HCT116 (cell line): ENCODE results near the gene CHCHD5.
"Not testable (repeated sequence)": the region's sequence is repeated elsewhere in the genome, so short reads cannot be mapped to it uniquely, and the experiment has no call there.

ENCODE experiments used
- ATF3 ChIP-seq: IDR thresholded peaks from 2 replicates; pipeline ENCODE4 v1.6.1; 2012
- CTCF ChIP-seq, 3 experiments: fragments of 200-600 bp in 1 of 3; sonication (generic) in 1 of 3; IDR thresholded peaks in 2 of 3; conservative IDR thresholded peaks in 1 of 3; 2 replicates each; pipeline ENCODE4 v1.5.1; 2012 to 2017; ENCODE audit warnings: low read depth in 2 of 3, low read length in 2 of 3, antibody characterized with exemption in 1 of 3, borderline replicate concordance in 1 of 3, control low read depth in 1 of 3, mild to moderate bottlenecking in 1 of 3, mixed read lengths in 1 of 3, mixed run types in 1 of 3, moderate library complexity in 1 of 3; ENCODE audit not compliant: insufficient read depth in 1 of 3
- ELF1 ChIP-seq: IDR thresholded peaks from 2 replicates; pipeline ENCODE4 v1.6.1; 2012; ENCODE audit warnings: low read depth, borderline replicate concordance
- EZH2phosphoT487 ChIP-seq: fragments of 200-600 bp; IDR thresholded peaks from 2 replicates; pipeline ENCODE4 v1.6.1; 2018; ENCODE audit warnings: antibody characterized with exemption, borderline replicate concordance
- POLR2A ChIP-seq: IDR thresholded peaks from 2 replicates; pipeline ENCODE4 v1.7.0; 2011; ENCODE audit warnings: borderline replicate concordance; ENCODE audit not compliant: insufficient read depth, insufficient read length; ENCODE audit errors: extremely low read depth
- POLR2AphosphoS5 ChIP-seq: IDR thresholded peaks from 2 replicates; pipeline ENCODE4 v1.6.1; 2011; ENCODE audit warnings: mild to moderate bottlenecking, low read depth, low read length, moderate library complexity
- RAD21 ChIP-seq: IDR thresholded peaks from 2 replicates; pipeline ENCODE4 v1.6.1; 2012; ENCODE audit warnings: low read depth, mild to moderate bottlenecking
- REST ChIP-seq: IDR thresholded peaks from 2 replicates; pipeline ENCODE4 v1.6.1; 2012; ENCODE audit warnings: low read depth
- SIN3A ChIP-seq: IDR thresholded peaks from 2 replicates; pipeline ENCODE4 v1.6.1; 2012; ENCODE audit warnings: low read depth
- TCF7L2 ChIP-seq: IDR thresholded peaks from 2 replicates; pipeline ENCODE4 v1.7.0; 2011; ENCODE audit warnings: borderline replicate concordance, inconsistent platforms; ENCODE audit not compliant: insufficient read depth, insufficient read length; ENCODE audit errors: extremely low read depth
- ZNF274 ChIP-seq: fragments of 200-500 bp; sonication (Bioruptor generic); IDR thresholded peaks from 2 replicates; pipeline ENCODE4 v1.6.1; 2014; ENCODE audit warnings: mild to moderate bottlenecking, low read depth, low read length, inconsistent platforms

- TF ChIP-seq POLR2AphosphoS5; CTCF (IDR thresholded peaks at IDR 0.05 in 2 of 3, conservative IDR thresholded peaks at IDR 0.05 in 1 of 3; ENCODE audit: borderline replicate concordance in 1 of 3, insufficient read depth in 1 of 3, low read depth in 2 of 3, low read length in 2 of 3); ZNF274; TCF7L2; POLR2A; RAD21; SIN3A; REST; ELF1; EZH2phosphoT487; ATF3: not testable (repeated sequence)
Observed at GRCh38 chr2:112609320-112609719, 24.9 kb downstream of the CHCHD5 start.
